ENCODE data around the gene LRRC46. TPM values are rescaled to one million over a fixed set of nuclear protein-coding genes. Genes with fewer than 3 reads are reported as not detected.

The LRRC46 gene
- total and polyA plus RNA-seq, 9 of the 15 experiments (the other 6 are each of a cell fraction or from before 2014, with no cell fraction given): 0.39 to 1.4 (median 0.53) TPM; not detected in 1

DNA sequence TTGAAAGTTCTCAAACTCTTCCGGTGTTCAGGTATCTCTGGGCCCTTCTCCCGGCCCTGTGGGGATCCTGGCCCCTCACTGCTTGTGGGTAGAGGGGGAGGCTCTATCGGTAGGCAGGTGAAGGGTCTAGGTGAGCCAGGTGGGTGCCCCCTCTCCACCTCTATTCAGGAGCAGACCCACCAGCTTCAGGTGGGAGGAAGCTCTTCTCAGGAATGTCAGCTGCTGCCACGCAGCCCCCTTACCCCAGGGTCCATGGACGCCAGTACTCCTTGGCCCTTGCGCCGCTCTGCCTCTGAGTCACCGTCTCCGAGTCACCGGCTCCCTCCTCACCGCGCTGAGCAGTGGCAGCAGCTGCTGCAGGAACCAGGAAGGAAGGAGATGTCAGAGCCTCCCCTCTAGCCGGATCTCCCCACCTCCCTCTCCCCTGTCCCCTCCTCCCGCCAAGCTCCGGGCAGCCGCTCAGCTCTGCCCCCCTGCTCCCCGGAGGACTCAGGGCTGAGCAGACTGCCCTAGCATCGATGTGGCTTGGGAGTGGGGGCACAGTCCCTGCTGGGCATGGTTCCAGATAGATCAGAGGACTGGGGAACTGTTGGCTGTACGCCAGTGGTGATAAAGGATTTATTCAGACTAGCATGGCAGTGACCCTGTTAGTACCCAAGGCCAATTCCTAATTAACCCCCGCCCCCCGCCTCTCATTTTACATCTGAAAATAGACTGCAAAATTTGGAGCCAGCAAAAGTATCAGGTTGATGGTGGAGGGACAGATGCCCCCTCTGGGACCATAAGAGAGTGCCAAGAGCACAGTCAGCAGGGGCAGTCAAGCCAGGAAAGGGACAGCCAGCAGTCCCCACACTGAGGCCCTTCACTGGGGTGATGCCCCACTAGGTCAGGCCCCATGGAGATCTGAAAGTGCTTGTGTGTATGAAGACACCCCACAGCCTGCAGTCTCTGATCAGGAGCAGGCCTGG lies 9.8 kb upstream of the LRRC46 start, which contains the start of gene OSBPL7 (continued):
- TF ChIP-seq, protein P1, sequence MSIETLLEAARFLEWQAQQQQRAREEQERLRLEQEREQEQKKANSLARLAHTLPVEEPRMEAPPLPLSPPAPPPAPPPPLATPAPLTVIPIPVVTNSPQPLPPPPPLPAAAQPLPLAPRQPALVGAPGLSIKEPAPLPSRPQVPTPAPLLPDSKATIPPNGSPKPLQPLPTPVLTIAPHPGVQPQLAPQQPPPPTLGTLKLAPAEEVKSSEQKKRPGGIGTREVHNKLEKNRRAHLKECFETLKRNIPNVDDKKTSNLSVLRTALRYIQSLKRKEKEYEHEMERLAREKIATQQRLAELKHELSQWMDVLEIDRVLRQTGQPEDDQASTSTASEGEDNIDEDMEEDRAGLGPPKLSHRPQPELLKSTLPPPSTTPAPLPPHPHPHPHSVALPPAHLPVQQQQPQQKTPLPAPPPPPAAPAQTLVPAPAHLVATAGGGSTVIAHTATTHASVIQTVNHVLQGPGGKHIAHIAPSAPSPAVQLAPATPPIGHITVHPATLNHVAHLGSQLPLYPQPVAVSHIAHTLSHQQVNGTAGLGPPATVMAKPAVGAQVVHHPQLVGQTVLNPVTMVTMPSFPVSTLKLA (conservative IDR thresholded peaks at IDR 0.05): no peak; a peak in 1 of 4 replicates
- no peak for TF ChIP-seq ARID2 (IDR thresholded peaks at IDR 0.05)
- TF ChIP-seq, protein P2, sequence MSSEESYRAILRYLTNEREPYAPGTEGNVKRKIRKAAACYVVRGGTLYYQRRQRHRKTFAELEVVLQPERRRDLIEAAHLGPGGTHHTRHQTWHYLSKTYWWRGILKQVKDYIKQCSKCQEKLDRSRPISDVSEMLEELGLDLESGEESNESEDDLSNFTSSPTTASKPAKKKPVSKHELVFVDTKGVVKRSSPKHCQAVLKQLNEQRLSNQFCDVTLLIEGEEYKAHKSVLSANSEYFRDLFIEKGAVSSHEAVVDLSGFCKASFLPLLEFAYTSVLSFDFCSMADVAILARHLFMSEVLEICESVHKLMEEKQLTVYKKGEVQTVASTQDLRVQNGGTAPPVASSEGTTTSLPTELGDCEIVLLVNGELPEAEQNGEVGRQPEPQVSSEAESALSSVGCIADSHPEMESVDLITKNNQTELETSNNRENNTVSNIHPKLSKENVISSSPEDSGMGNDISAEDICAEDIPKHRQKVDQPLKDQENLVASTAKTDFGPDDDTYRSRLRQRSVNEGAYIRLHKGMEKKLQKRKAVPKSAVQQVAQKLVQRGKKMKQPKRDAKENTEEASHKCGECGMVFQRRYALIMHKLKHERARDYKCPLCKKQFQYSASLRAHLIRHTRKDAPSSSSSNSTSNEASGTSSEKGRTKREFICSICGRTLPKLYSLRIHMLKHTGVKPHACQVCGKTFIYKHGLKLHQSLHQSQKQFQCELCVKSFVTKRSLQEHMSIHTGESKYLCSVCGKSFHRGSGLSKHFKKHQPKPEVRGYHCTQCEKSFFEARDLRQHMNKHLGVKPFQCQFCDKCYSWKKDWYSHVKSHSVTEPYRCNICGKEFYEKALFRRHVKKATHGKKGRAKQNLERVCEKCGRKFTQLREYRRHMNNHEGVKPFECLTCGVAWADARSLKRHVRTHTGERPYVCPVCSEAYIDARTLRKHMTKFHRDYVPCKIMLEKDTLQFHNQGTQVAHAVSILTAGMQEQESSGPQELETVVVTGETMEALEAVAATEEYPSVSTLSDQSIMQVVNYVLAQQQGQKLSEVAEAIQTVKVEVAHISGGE (CRISPR knock-in tag; IDR thresholded peaks at IDR 0.05): peak in 1 of 3 experiments; percentile 82; a peak in 2 of 6 replicates
- TF ChIP-seq KLF6 (CRISPR knock-in tag; IDR thresholded peaks at IDR 0.05; ENCODE audit: borderline replicate concordance): no peak
- TF ChIP-seq, protein P3, sequence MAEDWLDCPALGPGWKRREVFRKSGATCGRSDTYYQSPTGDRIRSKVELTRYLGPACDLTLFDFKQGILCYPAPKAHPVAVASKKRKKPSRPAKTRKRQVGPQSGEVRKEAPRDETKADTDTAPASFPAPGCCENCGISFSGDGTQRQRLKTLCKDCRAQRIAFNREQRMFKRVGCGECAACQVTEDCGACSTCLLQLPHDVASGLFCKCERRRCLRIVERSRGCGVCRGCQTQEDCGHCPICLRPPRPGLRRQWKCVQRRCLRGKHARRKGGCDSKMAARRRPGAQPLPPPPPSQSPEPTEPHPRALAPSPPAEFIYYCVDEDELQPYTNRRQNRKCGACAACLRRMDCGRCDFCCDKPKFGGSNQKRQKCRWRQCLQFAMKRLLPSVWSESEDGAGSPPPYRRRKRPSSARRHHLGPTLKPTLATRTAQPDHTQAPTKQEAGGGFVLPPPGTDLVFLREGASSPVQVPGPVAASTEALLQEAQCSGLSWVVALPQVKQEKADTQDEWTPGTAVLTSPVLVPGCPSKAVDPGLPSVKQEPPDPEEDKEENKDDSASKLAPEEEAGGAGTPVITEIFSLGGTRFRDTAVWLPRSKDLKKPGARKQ (CRISPR knock-in tag; IDR thresholded peaks at IDR 0.05): no peak
- peak; percentile 50 for TF ChIP-seq TBP (optimal IDR thresholded peaks at IDR 0.05; ENCODE audit: low read depth, low read length)
- peak; percentile 16; the same call in 1 of the 2 replicates for TF ChIP-seq PML (IDR thresholded peaks at IDR 0.05; ENCODE audit: low read length)
- TF ChIP-seq, protein P4, sequence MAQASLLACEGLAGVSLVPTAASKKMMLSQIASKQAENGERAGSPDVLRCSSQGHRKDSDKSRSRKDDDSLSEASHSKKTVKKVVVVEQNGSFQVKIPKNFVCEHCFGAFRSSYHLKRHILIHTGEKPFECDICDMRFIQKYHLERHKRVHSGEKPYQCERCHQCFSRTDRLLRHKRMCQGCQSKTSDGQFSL (CRISPR knock-in tag; IDR thresholded peaks at IDR 0.05): no peak
- TF ChIP-seq, protein P4 (tag; IDR thresholded peaks at IDR 0.05): no peak
- no peak for TF ChIP-seq ZNF57 (CRISPR knock-in tag; IDR thresholded peaks at IDR 0.05)
- no peak for TF ChIP-seq FOS (IDR thresholded peaks at IDR 0.05; ENCODE audit: extremely low read depth, insufficient read length)
- TF ChIP-seq, protein P5, sequence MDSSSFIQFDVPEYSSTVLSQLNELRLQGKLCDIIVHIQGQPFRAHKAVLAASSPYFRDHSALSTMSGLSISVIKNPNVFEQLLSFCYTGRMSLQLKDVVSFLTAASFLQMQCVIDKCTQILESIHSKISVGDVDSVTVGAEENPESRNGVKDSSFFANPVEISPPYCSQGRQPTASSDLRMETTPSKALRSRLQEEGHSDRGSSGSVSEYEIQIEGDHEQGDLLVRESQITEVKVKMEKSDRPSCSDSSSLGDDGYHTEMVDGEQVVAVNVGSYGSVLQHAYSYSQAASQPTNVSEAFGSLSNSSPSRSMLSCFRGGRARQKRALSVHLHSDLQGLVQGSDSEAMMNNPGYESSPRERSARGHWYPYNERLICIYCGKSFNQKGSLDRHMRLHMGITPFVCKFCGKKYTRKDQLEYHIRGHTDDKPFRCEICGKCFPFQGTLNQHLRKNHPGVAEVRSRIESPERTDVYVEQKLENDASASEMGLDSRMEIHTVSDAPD (CRISPR knock-in tag; IDR thresholded peaks at IDR 0.05): no peak
- TF ChIP-seq CEBPG (CRISPR knock-in tag; IDR thresholded peaks at IDR 0.05): no peak
- TF ChIP-seq CEBPG (tag; conservative IDR thresholded peaks at IDR 0.05 in 1 of 2, IDR thresholded peaks at IDR 0.05 in 1 of 2): no peak
- TF ChIP-seq ZNF12 (CRISPR knock-in tag; IDR thresholded peaks at IDR 0.05): peak; percentile 47; the same call in 1 of the 2 replicates
- no peak for TF ChIP-seq RBM15 (IDR thresholded peaks at IDR 0.05; ENCODE audit: insufficient read depth, low read length)
